K562 (cell line): ENCODE data around the gene LUC7L. TPM values are rescaled to one million over a fixed set of nuclear protein-coding genes. Genes with fewer than 3 reads are reported as not detected.
A peak's percentile ranks its signal among the peaks of the same experiment; 100 is the strongest.

Experiments
- BACH1 ChIP-seq: fragments of 200-800 bp; sonication (Bioruptor generic); IDR thresholded peaks from 2 replicates; pipeline ENCODE4 v1.6.1; 2016; ENCODE audit warnings: missing genetic modification characterization, missing compliant biosample characterization
- BDP1 ChIP-seq: IDR thresholded peaks from 3 replicates; pipeline ENCODE4 v1.6.1; 2011; ENCODE audit not compliant: insufficient read length, insufficient read depth
- DIDO1 ChIP-seq: fragments of 450-650 bp; IDR thresholded peaks from 2 replicates; pipeline ENCODE4 v1.6.1; 2016; ENCODE audit warnings: low read depth, missing biosample characterization, missing genetic modification characterization
- ESRRB ChIP-seq: fragments of 250-450 bp; sonication (Bioruptor Pico); IDR thresholded peaks from 2 replicates; pipeline ENCODE4 v1.5.0; 2020; ENCODE audit warnings: mild to moderate bottlenecking, moderate library complexity, borderline replicate concordance
- FOXA1 ChIP-seq: fragments of 450-650 bp; IDR thresholded peaks from 2 replicates; pipeline ENCODE4 v1.6.1; 2016; ENCODE audit warnings: mild to moderate bottlenecking, borderline replicate concordance
- FOXK2 ChIP-seq, 2 experiments: fragments of 450-650 bp; IDR thresholded peaks in 1 of 2; conservative IDR thresholded peaks in 1 of 2; 2 replicates each; pipeline ENCODE4 v1.6.1; 2016; ENCODE audit warnings: low read depth in 2 of 2, mild to moderate bottlenecking in 1 of 2
- GATA2 ChIP-seq: sonication (generic); formaldehyde crosslinking; IDR thresholded peaks from 2 replicates; pipeline ENCODE4 v1.4.0; 2020; ENCODE audit warnings: mild to moderate bottlenecking, missing genetic modification reagents
- GTF2F1 ChIP-seq: IDR thresholded peaks from 2 replicates; pipeline ENCODE4 v1.6.1; 2011; ENCODE audit warnings: low read depth, low read length, improper control_type of control experiment
- HDAC2 ChIP-seq: fragments of 450-650 bp; IDR thresholded peaks from 2 replicates; pipeline ENCODE4 v1.6.1; 2016; ENCODE audit warnings: mild to moderate bottlenecking
- HMG20A ChIP-seq: fragments of 450-650 bp; formaldehyde crosslinking; conservative IDR thresholded peaks from 2 replicates; pipeline ENCODE4 v1.4.0; 2020; ENCODE audit warnings: mild to moderate bottlenecking, mixed read lengths
- KDM4B ChIP-seq, 2 experiments: fragments of 450-650 bp in 1 of 2; sonication (generic) in 1 of 2; IDR thresholded peaks; 2 replicates each; pipeline ENCODE4 v1.6.1; 2016 to 2017; ENCODE audit warnings: borderline replicate concordance in 2 of 2, antibody characterized with exemption in 1 of 2, low read depth in 1 of 2, mild to moderate bottlenecking in 1 of 2
- MAX ChIP-seq: sonication (generic); formaldehyde crosslinking; IDR thresholded peaks from 2 replicates; pipeline ENCODE4 v1.9.0; 2022; ENCODE audit warnings: mild to moderate bottlenecking, missing genetic modification reagents
- NR1H2 ChIP-seq: sonication (generic); formaldehyde crosslinking; IDR thresholded peaks from 2 replicates; pipeline ENCODE4 v1.4.0; 2020; ENCODE audit warnings: mild to moderate bottlenecking, missing genetic modification reagents
- NR3C1 ChIP-seq: sonication (generic); formaldehyde crosslinking; IDR thresholded peaks from 2 replicates; pipeline ENCODE4 v1.8.1; 2022; ENCODE audit warnings: missing genetic modification reagents
- NUFIP1 ChIP-seq: fragments of 450-650 bp; IDR thresholded peaks from 2 replicates; pipeline ENCODE4 v1.6.1; 2018; ENCODE audit not compliant: partially characterized antibody
- OTX1 ChIP-seq: fragments of 450-650 bp; formaldehyde crosslinking; IDR thresholded peaks from 2 replicates; pipeline ENCODE4 v1.4.0; 2022; ENCODE audit warnings: mild to moderate bottlenecking
- SIX5 ChIP-seq, 2 experiments: IDR thresholded peaks; 2 replicates each; pipeline ENCODE4 v1.6.1; 2011; ENCODE audit warnings: low read length in 2 of 2, borderline replicate concordance in 1 of 2, low read depth in 1 of 2, mild to moderate bottlenecking in 1 of 2, moderate library complexity in 1 of 2; ENCODE audit not compliant: insufficient read depth in 1 of 2
- SMARCC2 ChIP-seq: fragments of 450-650 bp; IDR thresholded peaks from 2 replicates; pipeline ENCODE4 v1.6.1; 2017; ENCODE audit warnings: antibody characterized with exemption, moderate library complexity, mild to moderate bottlenecking, low read depth
- SRF ChIP-seq, 2 experiments: fragments of 250-450, 450-650 bp in 1 of 2; sonication (Bioruptor Pico) in 1 of 2; sonication (generic) in 1 of 2; formaldehyde crosslinking; IDR thresholded peaks; 2 replicates each; pipeline versions ENCODE4 v1.5.0 to v1.5.1; 2020 to 2022; ENCODE audit warnings: mild to moderate bottlenecking in 1 of 2, missing genetic modification reagents in 1 of 2
- SRSF1 ChIP-seq: fragments of 200-400 bp; formaldehyde crosslinking; IDR thresholded peaks from 2 replicates; pipeline ENCODE4 v1.6.1; 2017; ENCODE audit warnings: mild to moderate bottlenecking, low read depth, low read length, moderate library complexity
- TAF1 ChIP-seq: IDR thresholded peaks from 2 replicates; pipeline ENCODE4 v1.6.1; 2011; ENCODE audit warnings: mild to moderate bottlenecking, low read length, moderate library complexity; ENCODE audit not compliant: insufficient read depth, control insufficient read depth, severe bottlenecking; ENCODE audit errors: extremely low read depth
- TCFL5 ChIP-seq: fragments of 250-450 bp; sonication (Bioruptor Pico); conservative IDR thresholded peaks from 2 replicates; pipeline ENCODE4 v1.6.1; 2021; ENCODE audit warnings: mild to moderate bottlenecking, moderate library complexity, matching md5 sums
- TRIM28 ChIP-seq: fragments of 450-650 bp; IDR thresholded peaks from 2 replicates; pipeline ENCODE4 v1.6.1; 2017
- VEZF1 ChIP-seq: fragments of 200-800 bp; sonication (Bioruptor generic); IDR thresholded peaks from 2 replicates; pipeline ENCODE4 v1.6.1; 2017; ENCODE audit warnings: missing genetic modification characterization, missing compliant biosample characterization
- ZFP1 ChIP-seq: fragments of 450-650 bp; formaldehyde crosslinking; IDR thresholded peaks from 2 replicates; pipeline ENCODE4 v1.4.0; 2020; ENCODE audit warnings: mild to moderate bottlenecking, mixed read lengths
- ZNF696 ChIP-seq: fragments of 250-450 bp; sonication (Bioruptor Pico); conservative IDR thresholded peaks from 2 replicates; pipeline ENCODE4 v1.4.0; 2020; ENCODE audit warnings: mild to moderate bottlenecking, moderate library complexity
- ZNF766 ChIP-seq: fragments of 200-800 bp; sonication (Bioruptor generic); conservative IDR thresholded peaks from 2 replicates; pipeline ENCODE4 v1.6.1; 2016; ENCODE audit warnings: missing genetic modification characterization, missing compliant biosample characterization
- ZNF77 ChIP-seq: fragments of 250-450 bp; sonication (Bioruptor Pico); IDR thresholded peaks from 2 replicates; pipeline ENCODE4 v1.5.0; 2020
- polyA plus RNA-seq, 8 experiments: library from polyadenylated mRNA; depleted of rRNA in 4 of 8; stranded (reverse) in 5 of 8; unstranded in 3 of 8; fragments of >200 nt; fragmentation: Nextera tagmentation in 2 of 8; fragmentation: Illumina TruSeq in 1 of 8; extraction: Ambion mirVana in 2 of 8; extraction: Trizol in 1 of 8; gene quantifications; 2 replicates each; pipeline versions ENCODE4 v1.2.1 to v1.2.3, GENCODE V29; 2011 to 2014; ENCODE audit warnings: inconsistent platforms in 1 of 8, missing spikeins in 1 of 8
- total RNA-seq, 7 experiments: library from RNA; depleted of rRNA in 6 of 7; stranded (reverse); fragments of >200 nt in 6 of 7; fragmentation: Illumina TruSeq in 2 of 7; extraction: Trizol in 2 of 7; gene quantifications; 2 replicates each; pipeline versions ENCODE4 v1.2.1 to v1.2.3, GENCODE V29; 2011 to 2021; ENCODE audit warnings: low replicate concordance in 1 of 7

LUC7L gene
- total and polyA plus RNA-seq, 9 of the 15 experiments (the other 6 are each of a cell fraction or from before 2014, with no cell fraction given) = 1.7 to 93.3 (median 59.5) TPM

DNA sequence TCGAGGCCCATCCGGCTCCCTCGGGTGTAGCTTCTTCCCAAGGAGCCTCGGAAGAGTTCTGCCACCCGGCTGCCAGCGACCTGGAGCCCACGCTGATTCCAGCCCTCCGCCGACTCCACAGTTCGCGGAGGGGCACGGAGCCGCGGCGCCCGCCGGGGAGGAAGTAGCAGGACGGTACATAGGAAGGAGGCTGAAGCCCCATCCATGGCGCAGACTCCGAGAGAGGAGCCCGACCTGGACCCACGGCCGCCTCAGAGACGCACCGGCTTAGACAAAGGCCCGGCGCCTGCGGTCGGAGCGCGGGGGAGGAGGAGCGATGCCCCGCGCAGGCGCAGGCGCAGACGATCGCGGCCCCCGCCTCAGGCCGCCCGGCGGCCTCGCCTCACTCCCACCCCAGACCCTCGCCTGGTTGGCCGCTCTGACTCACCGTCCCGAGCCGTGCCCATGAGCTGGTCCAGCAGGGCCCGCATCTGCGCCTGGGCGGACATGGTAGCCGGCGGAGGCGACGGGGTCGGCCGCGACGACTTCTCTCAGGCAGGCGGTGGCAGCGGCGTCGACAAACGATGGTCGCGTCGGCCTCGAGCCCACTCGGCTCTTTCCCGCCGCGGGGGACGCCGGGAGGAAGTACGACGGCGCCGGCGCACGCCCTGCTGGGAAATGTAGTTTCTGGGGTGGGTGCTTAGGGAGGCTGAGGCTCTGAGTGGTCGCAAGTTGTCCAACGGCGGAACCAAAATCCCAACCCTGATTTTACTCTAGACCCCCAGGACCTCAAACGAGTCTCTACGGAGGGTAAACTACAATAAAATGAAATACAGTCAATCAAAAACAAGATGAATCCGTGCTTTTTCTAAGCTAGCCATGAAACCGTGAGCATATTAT is at the start of gene LUC7L (continued):
- no peak for TF ChIP-seq ESRRB (CRISPR knock-in tag)
- TF ChIP-seq FOXK2 (conservative IDR thresholded peaks at IDR 0.05 in 1 of 2, IDR thresholded peaks at IDR 0.05 in 1 of 2; ENCODE audit: low read depth in 2 of 2) = no peak
- no peak for TF ChIP-seq FOXA1
- no peak for TF ChIP-seq NUFIP1
- peak; percentile 89 for TF ChIP-seq ZNF766
- TF ChIP-seq TCFL5 (CRISPR knock-in tag) = no peak
- TF ChIP-seq KDM4B (IDR thresholded peaks at IDR 0.05; ENCODE audit: borderline replicate concordance in 2 of 2, low read depth in 1 of 2) = peak in 1 of 2 experiments; percentile 82; a peak in 2 of 4 replicates
- TF ChIP-seq SRF (CRISPR knock-in tag; IDR thresholded peaks at IDR 0.05) = 0 out of 4 replicates have a peak, but pooled peaks of 1 of the 2 experiments have one; percentile 12
- peak; percentile 70; the same call in 1 of the 2 replicates for TF ChIP-seq GTF2F1
- TF ChIP-seq TAF1 = peak; percentile 68
- TF ChIP-seq ZNF77 (CRISPR knock-in tag) = no peak
- no peak for TF ChIP-seq SRSF1
- no peak for TF ChIP-seq ZFP1 (CRISPR knock-in tag)
- peak; percentile 62; the same call in 1 of the 2 replicates for TF ChIP-seq NR3C1 (CRISPR knock-in tag)
- TF ChIP-seq SMARCC2 = no peak
- TF ChIP-seq TRIM28 = no peak
- no peak for TF ChIP-seq BDP1
- TF ChIP-seq OTX1 (CRISPR knock-in tag) = 0 out of 2 replicates have a peak, but pooled peaks have one; percentile 55
- no peak for TF ChIP-seq HMG20A (CRISPR knock-in tag)
- no peak for TF ChIP-seq HDAC2
- TF ChIP-seq VEZF1 (CRISPR knock-in tag) = peak; percentile 83
- TF ChIP-seq ZNF696 = no peak
- TF ChIP-seq NR1H2 (CRISPR knock-in tag) = no peak
- TF ChIP-seq SIX5 (IDR thresholded peaks at IDR 0.05; ENCODE audit: borderline replicate concordance in 1 of 2, insufficient read depth in 1 of 2, low read depth in 1 of 2, low read length in 2 of 2) = peak; percentile 93
- peak; percentile 60; the same call in 1 of the 2 replicates for TF ChIP-seq DIDO1
- no peak; the same call in 1 of the 2 replicates for TF ChIP-seq BACH1 (tag)
- TF ChIP-seq GATA2 (CRISPR knock-in tag) = no peak
- TF ChIP-seq MAX = peak; percentile 90
